Measurements from ENCODE around the gene LAMTOR4.
"Not testable (repeated sequence)": the region's sequence is repeated elsewhere in the genome, so short reads cannot be mapped to it uniquely, and the experiment has no call there.

The LAMTOR4 gene

DNA sequence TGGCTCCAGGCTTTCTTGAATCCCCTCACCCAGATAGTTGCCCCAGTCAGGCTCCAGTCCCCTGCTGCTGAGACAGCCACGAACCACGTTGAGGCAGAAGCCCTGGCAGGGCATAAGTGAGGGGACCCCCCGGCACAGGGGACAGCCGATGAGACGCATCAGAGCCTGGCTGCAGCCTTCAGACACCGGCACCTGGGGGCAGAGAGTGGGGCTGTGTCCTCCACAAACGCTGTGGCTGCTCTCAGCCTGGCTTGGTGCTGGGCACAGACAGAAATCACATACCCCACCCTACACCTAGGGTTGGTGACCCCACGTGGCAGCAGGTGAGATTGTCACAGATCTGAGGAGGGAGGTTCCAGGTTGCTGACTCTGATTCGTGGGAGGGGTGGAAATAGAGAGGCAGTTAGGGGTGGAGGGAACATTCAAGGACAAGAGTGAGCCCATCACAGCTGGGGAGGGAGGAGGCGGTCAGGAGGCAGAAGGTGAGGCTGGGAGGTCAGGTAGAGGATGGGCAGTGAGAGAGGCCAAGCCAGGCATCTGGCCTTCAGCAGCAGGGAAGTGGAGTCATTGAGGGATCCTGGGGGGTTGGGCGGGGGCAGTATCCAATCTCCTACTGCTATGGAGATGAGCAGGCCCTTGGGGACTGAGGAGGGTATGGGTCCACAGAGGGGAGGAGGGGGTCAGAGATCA lies 25.2 kb downstream of the LAMTOR4 start:
- no peak for DNase-seq

DNA sequence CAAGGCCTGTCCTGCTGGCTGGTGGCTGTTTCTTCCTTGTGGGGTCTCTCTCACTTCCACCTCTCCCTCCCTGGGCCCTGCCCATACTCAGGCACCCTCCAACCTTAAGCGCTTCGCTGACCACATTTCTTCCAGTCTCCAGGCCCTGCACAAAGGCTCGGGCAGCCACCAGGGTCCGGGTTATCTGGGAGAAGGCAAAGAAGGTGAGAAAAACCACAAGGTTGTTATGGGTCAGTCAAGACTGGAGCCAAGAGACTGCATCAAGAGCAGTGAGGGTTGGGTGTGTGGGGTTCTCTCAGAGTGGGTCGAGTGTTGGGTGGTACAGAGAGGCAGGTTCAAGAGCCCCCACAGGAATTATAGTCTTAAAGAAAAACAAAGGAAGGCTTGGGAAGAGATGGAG lies 25.9 kb downstream of the LAMTOR4 start:
- DNase-seq: no peak

DNA sequence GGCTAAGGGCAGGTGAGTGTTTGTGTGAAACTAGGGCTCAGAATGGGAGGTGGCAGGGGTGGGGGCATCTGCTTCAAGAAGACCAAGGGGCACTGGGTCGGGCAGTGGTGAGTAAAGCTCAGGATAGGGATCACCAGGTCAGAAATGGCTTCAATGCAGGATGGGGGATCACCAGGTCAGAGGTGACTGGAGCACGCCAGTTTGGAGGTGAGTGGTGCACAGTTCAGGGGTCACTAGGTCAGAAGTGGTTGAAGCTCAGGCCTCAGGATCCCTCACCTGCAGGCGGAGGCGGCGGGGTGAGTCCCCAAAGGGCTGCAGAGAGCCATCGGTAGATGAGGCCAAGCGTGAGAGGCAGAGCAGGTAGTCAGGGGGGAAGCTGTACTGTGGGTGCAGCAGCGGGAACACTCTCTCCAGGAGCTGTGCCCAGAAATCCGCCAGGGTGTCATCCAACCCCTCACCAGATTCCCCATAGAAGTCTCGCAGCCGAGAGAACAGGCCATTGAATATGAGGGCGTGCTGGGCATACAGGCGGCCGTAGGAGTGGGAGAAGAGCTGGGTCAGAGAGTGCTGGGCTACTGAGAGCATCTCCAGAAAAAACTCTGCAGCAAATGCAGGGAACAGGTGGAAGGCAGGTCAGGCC lies 26.7 kb downstream of the LAMTOR4 start:
- no peak for DNase-seq

DNA sequence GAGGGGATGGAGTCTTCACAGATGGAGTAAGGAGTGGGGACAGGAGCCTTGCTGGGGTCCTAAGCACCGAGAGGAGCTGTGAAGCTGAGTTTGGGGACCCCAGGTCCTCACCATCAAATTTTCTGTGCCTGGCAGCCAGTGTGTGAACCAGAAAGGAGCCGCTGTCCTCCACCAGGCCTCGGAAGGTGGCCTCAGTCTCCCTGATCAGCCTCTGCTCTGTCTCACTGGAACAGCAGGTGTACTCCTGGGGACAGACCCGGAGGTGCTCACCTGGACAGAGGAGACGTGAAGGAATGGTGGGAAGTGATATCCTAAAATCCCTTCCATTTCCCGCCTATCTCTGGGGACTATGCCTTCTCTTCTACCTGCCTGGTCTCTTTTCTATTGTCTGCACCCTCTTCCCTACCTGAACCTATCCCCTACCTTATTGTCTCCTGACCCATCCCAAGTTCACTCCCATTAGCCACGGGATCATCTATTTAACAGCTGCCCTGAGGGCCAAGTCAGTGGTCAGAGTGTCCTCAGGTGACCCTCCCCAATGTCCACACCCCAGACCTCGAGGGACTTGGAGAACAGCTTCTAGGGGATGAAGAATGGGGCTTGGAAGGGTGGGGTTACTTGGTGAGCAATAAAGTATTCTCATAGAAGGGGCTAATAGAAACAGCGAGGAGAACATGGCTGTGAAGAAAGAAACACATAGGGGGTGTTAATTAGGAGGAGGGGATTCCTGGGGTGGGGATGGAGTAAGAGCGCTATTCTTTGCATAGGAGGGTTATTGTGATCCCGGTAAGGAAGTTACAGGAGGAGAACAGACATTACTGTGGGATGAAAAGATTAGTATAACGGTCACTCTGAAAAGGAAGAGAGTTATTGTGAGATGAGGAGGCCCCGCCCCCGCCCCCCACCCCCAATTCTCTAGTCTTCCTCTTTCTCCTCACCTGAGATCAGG lies 27.7 kb downstream of the LAMTOR4 start:
- no peak for DNase-seq

DNA sequence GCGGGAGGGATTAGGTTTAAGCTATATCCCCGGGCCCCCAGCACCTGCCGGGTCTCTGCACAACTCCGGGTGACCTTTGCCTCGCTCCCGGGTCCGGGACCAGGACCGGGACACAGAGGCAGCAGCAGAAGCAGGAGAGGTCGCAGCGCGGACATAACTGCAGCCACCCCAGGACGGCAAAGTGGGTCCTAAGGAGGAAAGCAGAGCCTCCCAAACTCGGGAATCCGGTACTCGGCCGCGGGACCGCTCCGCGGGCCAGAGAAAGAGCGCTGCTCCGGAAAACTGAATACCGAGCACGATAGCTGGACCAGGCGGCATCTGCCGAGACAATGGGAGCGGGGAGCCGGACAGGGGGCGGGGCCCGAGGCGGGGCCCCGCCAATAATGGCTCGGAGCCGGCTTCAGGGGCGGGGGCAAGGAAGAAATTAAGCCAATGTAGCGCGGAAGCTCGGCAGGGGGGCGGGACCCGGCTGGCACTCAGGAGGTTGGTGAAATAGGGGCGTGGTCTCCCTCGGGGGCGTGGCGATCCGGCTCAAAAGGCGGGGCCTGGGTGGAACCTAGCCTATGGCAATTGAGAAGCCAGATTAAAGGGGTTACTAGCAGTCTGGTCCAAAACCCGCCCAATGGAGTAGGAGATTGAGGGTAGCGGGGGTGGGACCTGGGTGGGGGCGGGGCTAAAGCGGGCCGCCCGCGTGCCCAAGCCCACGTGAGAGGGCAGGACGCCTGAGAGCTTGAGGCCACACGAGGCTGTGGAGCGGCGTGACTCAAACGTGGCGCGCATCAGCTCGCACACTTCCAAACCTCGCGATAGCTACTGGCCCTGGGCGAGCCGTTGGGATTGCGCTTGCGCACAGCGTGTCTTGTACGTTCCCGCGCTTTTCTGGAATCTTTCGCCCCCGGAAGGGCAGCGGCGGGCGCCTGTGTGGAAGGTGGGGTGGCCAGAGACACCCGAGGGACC lies 28.6 kb downstream of the LAMTOR4 start, which contains the start of the genes GPC2 and STAG3:
GPC2 (minus strand) TSS at position 337 of the 957 bp plus-strand sequence; CDS start at position 155, 182 bp downstream.
STAG3 (plus strand) TSS at position 874 of the 957 bp plus-strand sequence. CDS start 2,639 bp downstream, outside the sequence.
- DNase-seq: peak; percentile 90 to 96 (median 94)

DNA sequence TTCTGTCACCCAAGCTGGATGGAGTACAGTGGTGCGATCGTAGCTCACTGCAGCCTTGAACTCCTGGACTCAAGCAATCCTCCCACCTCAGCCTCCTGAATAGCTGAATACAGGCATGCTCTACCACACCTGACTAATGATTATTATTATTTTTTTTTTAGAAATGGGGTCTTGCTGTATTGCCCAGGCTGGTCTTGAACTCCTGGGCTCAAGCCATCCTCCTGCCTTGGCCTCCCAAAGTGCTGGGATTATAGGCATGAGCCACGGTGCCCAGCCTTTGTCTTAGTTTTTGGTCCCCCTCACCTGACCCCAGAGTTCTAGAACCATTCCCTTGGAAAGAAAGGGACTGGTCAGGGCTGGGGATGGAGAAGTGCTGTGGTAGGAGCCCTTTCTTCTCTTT lies 31.4 kb downstream of the LAMTOR4 start:
- not testable (repeated sequence) for DNase-seq

DNA sequence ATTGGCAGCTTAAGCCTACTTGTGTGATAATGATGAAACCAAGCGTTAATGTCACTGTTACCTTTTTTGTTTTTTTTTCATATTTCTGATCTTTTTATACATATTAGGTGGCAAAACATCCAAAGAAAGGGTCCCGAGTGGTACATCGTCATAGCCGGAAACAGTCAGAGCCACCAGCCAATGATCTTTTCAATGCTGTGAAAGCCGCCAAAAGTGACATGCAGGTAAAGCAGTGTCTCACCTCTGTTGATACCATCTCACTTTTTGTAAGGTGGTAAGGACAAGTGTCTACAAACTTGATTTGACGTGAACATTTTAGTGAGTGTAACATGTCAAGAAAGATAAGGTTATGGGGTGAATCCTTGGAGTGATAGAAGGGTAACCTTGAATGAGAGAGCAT lies 33.9 kb downstream of the LAMTOR4 start:
- DNase-seq: not testable (repeated sequence)

DNA sequence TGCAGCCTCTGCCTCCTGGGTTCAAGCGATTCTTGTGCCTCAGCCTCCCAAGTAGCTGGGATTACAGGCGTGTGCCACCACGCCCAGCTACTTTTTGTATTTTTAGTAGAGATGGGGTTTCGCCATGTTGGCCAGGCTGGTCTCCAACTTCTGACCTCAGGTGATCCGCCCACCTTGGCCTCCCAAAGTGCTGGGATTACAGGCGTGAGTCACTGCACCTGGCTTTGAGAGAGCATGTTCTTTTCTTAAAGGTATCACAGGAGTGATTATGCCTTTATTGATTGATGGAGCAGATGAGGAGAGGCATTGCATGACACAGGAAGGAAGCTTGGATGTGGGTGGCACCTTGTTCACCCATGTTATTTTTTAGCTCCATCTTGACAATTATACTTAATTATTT lies 34.4 kb downstream of the LAMTOR4 start:
- DNase-seq: not testable (repeated sequence)

DNA sequence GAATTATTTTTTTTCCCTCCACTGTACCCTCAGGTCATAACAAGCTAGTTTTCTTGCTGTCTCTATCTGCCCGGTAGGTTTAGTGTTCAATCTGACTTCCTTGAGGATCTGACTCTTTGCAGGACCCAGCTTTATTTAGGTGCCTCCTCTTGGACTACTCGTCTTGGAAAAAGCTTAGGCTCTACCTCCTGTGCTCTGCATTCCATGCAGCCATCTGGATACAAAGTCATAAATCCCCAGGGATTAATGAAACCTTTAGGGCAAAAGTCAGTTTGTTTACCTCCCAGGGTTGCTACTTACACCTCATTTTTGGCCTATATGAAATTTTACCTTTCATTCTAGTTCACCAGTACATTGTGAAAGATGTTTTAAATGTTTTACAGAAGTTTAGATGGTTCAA lies 37.0 kb downstream of the LAMTOR4 start:
- DNase-seq: no peak

DNA sequence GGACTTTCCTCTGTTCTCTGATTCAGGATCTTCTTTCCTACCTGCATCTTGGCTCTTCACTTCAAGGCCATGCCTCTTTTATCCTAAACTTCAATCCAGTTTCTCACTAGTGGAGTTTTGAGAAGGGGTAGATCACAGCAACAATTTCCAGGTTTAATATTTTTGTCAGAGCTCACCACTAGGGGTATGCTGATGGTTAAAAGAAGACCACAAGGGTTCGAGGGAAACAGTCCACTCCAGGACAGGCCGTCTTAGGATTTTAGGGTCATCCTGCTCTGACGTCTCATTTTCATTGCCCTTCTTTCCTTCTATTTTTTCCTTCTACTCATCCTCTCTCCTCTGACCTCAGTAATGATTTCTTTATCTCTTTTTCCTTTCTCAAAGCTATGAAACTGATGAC lies 40.3 kb downstream of the LAMTOR4 start:
- no peak for DNase-seq

DNA sequence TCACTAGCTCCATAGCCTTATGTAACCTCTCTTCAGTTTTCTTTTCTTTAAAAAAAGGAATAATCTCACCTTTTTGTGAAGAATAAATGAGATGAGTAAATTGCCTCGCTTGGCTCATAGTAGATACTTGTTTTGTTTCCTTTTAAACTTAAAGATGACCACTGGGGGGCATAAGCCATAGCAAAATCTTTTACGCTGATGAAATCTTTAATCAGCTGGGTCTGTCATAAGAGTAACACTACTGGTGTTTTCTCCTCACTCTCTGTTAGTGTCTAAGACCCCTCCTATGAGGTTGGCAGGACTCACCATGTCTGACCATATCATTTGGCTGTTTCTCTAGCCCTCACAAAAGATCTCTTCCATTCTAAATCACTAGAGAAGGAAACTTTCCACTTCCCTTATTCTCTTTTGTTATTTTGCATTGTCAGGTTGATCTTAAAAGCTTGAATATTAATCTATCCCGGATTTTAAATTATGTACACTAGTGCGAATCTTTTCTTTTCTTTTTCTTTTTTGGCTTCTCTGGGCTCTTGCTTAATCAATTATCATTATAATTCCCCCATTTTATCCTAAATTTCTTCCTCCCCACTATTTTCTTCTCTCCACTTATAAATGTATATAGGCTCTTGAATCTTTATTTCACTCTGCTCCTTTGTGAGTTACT lies 41.5 kb downstream of the LAMTOR4 start:
- DNase-seq: no peak

DNA sequence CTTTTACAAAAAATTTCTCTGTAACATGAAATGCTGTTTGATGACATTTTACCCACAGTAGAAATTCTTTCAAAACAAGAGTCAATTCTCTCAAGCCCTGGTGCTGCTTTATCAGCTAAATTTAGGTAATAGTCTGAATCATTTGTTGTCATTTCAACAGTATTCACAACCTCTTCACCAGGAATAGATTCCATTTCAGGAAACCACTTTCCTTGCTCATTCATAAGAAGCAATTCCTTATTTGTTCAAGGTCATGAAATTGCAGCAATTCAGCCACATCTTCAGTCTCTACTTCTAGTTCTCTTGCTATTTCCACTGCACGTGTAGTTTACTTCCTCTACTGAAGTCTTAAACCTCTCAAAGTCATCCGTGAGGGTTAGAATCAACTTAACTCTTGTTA lies 43.1 kb downstream of the LAMTOR4 start:
- DNase-seq: no peak

DNA sequence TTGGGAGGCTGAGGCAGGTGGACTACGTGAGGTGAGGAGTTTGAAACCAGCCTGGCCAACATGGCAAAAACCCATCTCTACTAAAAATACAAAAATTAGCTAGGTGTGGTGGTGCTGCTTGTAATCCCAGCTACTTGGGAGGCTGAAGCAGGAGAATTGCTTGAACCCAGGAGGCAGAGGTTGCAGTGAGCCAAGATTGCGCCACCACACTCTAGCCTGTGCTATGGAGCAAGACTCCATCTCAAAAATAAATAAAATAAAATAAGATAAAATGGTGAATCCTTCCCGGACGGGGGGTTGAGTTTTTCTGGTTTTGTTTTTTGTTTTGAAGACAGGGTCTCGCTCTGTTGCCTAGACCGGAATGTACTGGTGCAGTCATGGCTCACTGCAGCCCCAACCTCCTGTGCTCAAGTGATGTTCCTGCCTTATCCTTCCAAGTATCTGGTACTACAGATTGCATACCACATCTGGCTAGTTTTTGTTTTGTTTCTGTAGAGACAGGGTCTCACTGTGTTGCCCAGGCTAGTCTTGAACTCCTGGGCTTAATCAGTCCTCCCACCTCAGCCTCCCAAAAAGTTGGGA lies 43.7 kb downstream of the LAMTOR4 start:
- DNase-seq: not testable (repeated sequence)

DNA sequence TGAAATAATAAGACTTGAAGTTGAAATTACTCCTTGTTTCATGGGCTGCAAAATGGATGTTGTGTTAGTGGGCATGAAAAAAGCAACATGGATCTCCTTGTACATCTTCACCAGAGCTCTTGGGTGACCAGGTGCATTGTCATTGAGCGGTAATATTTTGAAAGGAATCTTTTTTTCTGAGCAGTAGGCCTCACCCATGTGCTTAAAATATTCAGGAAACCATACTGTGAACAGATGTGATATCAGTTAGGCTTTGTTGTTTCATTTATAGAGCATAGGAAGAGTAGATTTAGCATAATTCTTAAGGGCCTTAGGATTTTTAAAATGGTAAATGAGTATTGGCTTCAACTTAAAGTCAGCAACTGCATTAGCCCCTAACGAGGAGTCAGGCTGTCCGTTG lies 44.3 kb downstream of the LAMTOR4 start:
- DNase-seq: no peak

DNA sequence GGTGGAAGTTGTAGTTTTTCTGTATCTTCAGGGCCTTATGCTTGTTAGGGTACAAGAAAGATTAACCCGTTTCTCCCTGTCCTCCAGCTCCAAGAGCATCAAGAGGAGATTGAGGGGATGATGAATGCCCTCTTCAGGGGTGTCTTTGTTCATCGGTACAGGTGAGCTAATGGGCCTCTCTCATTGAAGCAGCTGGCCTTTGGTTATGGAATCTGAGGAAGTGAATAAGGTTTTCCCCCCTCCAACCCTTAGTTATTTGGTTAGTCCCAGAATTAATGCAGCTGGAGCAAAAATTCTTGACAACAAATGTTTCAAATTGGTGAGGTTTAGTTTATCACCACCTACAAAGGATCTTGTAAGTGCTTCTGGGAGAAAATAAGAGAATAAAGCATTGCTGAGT lies 46.5 kb downstream of the LAMTOR4 start:
- DNase-seq: no peak

DNA sequence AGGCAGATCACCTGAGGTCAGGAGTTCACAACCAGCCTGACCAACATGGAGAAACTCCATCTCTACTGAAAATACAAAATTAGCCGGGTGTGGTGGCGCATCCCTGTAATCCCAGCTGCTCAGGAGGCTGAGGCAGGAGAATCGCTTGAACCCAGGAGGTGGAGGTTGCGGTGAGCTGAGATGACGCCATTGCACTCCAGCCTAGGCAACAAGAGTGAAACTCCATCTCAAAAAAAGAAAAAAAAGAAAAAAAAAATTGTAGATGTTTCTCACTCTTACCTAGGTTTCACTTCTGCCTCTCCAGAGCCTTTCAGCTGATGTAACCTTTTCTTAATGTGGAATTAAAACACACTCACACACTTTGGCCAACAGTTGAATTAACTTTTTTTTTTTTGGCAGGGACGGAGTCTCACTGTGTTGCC lies 47.2 kb downstream of the LAMTOR4 start:
- DNase-seq: not testable (repeated sequence)

DNA sequence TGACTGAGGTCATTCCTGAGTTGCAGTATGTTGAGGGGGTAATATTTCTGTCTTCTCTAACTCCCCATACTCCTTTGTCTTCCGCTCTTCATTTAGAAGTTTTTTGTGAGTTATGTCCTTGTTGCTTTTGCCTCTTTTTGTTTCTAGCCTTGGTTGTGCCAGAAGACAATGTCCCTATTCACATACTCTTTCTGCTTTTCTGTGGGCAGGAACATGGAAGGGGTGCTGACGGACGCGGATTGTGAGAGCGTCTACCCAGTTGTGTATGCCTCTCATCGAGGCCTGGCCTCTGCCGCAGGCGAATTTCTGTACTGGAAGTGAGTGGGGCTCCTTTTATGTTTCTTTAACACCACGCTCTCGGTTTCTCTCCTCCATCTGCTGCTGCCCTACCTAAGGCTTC lies 49.5 kb downstream of the LAMTOR4 start:
- no peak for DNase-seq

DNA sequence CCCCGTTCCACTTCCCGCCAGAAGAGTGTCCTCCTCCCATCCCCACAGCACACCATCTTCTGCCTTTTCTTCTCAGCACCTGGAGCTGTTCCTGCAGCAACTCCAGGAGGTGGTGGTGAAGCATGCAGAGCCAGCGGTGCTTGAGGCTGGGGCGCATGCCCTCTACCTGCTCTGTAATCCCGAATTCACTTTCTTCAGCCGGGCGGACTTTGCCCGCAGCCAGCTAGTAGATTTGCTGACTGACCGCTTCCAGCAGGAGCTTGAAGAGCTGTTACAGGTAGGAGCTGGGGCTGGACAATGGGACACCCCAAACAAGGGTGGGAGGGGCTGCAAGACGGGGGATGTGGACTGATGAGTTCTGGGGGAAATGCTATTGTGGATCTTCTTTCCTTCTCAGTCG lies 52.0 kb downstream of the LAMTOR4 start:
- DNase-seq: no peak

Measured in activated naive CD4-positive, alpha-beta T cell (primary cell).